DMS153 treated with DMSO at 0.1 percent for 48 hours (cell line): Measurements from ENCODE around the gene LKAAEAR1.

Experiments
- DNase-seq: peaks from one replicate; lab custom pipeline; 2025; ENCODE audit not compliant: unreplicated experiment; lab: John Stamatoyannopoulos, UW

LKAAEAR1 gene

DNA sequence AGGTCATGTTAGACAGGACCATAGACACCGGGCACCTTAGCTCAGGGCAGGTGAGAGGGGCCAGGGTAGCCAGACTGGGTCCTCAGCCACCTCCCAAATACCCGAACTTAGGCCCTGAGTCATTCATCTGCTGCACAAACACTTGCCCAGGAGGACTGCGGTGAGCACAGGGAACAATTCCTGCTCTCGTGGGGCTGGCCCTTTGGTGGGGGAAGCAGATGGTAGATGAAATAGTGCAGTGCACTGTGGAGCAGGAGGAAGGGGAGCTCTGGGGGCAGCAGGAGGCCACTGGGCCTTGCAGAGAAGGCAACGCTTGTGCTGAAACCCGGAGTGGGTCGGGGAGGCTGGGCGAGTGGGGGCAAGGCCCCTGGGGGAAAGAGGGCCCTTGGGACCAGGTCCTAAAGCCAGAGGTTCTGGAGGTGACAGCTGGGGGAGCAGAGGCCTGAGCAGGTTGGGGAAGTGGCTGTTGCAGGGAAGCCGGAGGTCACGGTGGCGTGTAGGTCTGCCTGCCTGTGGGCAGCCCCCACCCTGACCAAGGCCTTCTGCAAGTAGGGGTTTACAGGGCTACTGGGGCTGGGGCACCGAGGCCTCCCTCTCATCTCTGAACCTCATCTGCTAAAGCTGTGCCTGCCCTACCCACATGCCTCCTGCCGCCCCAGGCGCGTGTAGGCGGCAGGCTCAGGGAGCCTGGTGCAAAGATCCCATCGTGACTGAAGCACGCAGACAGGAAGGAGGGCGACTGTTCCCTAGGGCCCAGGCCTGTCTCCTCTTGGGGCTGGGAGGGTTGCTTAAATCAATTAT, 27.8 kb upstream of the LKAAEAR1 start:
- no peak for DNase-seq

DNA sequence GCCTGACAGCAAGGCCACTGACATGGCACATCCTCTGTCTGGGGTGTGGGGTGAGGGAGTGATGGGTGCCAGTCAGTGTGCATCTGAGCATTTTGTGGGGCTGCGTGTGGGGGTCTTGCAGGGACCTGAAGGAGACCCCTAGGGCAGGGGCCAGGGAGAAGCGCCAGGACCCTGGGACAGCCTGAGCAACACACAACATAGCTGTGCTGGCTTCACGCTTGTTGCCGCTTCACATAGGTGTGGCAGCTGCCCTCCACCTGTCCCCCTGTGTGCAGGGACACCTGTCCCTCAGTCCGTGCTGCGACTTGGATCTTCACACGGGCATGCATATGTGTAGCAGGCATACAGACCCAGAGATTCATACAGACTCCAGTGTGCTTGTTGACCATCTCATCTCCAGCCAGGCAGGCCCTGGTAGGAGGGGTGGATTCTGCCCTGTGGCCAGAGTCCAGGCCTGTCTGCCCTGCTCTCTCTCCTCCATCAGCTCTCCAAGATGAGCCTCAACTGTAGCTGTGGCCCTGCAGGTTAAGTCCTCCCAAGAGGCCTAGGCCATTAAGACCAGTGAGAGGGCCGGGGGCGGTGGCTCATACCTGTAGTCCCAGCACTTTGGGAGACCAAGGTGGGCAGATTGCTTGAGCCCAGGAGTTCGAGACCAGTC, 26.3 kb upstream of the LKAAEAR1 start:
- DNase-seq = no peak

DNA sequence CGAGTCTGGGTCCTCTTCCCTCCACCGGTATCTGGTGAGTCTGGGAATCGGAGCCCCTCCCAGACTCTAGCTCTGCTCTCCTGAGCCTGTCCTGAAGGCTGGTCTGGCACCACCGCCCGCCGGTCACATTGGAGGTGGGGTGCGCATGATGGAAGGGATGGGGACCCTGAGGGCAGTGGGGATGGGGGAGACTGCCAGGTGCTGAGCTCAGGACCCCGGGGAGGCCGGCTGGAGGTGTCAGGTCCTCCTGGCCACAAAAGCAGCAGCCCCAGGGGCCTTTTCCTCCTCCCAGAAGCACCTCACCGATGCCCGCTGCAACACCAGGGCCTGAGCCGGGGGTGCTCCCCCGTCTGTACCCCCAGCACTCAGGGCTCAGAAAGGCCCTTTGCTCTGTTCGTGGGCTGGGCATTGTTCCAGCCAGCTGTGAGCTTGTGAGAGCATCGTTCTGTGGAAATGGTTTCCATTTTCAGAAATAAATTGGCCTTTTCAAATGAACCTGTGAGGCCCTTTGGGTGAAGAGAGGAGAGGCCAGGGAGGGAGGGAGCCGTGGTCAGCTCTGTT, 25.7 kb upstream of the LKAAEAR1 start:
- no peak for DNase-seq

DNA sequence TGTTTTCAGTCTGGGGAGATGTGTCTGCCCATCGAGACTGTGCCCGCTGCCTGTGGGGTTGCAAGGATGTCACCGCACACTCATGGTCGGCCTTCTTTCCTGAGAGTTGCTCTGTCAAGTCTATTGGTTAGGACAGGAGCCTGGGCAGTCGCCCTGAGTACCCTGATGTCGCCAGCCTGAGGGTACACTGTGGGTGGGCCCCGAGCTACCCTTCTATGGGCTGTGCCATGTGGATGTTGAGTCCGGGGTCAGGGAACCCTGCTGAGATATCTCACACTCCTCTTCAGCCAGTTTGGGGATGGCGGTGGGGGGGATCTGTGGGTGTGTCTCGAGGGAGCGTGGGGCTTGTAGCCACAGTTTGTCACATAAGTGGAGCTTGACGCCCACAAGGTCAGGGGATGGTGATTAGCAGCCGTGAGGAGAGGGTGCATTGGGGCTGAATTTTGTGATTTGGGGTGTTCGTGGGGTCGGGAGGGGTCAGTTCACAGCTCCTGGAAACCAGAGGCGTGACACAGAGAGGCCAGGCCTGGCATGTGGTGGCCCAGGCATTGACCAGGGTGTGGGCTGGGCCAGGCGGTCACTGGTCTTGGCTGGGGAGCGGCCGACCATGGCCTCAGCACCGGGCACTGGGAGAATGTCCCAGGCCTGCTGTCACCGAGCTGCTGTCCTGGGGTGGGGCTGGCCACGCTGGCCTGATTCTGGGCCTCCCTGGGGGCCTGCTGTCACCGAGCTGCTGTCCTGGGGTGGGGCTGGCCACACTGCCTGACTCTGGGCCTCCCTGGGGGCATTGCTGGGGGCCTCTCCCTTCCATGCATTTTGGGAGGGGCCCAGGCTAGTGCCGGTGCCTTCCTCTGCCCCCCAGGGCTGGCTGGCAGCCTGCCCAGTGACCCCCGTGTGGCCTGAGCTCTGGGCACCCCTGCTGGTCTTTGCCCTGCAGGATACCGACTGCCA, 24.8 kb upstream of the LKAAEAR1 start:
- DNase-seq = no peak

DNA sequence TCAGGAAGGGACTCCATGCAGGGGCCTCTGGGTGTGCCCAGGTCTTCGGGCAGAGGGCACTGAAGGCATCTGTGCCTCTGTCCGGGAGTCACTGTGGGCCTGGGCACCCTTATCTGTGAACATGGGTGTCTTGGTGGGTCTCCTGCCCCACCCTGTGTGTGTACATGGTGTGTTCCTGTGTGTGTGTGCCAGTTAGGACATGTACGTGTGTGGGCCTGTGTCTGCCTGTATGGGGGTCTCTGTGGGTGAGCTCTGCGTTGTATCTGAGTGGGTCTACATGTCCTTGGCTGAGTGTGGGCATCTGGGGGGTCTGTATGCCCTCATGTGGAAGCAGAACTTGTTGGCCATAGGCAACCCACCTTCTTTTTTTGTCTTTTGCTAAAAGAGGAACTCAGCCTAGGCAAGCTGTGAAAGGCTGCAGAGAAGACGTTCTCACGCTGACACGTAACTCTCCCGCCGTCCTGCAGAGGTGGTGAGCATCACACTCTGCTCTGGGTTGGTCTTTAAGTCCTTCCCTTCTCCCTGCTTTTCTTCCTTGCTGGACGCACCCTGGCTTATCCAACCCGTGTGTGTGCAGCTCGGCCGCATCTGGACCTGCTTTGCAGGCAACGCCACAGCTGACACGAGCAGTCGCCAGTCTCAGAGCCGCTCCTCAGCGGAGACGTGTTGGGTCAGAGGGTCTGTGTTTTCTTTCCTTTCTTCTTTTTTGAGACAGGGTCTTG, 23.7 kb upstream of the LKAAEAR1 start:
- DNase-seq = no peak

DNA sequence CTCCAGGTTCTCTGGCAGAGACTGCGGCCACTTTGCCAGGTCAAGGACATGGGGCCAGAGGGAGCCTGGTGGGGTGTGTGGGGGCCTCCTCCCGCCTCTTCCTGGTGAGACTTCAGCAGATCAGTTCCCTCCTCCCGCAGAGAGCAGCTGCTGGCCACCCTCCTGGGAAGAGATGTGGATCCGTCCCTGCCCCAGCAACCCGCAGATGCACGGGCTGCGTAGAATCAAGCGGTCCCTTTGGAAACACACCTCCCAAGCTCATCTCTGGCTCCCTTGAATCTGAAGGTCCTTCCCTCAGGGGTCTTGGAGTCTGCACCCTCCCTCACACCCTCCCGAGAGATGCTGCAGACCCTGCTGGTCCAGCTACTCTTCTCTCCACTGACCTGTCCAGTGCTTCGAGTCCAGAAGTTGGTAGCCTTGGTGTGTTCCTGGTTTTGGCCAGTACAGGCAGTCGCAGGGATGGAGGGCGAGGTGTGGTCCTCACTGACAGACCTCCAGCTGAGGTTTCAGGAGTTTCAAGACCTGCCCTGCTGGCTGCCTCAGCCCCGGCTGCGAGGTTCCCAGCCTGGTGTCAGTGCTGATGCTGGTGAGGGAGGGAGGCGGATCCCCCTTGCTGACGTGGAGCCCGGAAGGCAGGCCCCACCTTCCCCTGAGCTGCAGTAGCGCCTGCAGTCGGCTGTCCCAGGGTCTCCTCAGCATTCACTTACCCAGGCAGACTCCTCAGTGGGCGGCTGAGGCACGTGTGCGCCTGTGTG, 23.0 kb upstream of the LKAAEAR1 start, which contains the start of gene NPBWR2:
Gene NPBWR2, minus strand, starts transcription at position 585 of the 755 bp plus-strand sequence. CDS start 734 bp downstream, outside the sequence.
- DNase-seq = no peak

DNA sequence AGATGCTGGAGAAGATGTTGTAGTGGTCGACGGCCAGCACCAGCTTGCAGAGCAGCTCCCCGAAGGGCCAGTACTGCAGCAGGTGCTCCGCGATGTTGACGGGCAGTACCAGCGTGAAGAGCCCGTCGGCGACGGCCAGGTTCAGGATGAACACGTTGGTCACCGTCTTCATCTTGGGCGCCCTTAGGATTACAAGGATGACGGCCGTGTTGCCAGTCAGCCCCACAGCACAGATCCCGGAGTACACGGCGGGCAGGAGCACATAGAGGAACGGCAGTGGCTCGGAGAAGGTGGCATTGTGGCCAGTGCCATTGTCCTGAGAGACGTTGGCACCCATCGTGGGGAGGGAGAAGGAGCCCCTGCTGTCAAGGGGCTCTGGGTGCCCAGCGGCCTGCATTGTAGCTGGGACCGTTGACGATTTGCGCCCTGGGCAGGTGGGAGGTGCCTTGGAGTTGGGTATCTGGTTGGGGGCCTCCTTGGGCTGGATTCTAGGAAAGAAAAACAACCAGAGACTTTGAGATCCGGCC, 22.3 kb upstream of the LKAAEAR1 start:
- no peak for DNase-seq

DNA sequence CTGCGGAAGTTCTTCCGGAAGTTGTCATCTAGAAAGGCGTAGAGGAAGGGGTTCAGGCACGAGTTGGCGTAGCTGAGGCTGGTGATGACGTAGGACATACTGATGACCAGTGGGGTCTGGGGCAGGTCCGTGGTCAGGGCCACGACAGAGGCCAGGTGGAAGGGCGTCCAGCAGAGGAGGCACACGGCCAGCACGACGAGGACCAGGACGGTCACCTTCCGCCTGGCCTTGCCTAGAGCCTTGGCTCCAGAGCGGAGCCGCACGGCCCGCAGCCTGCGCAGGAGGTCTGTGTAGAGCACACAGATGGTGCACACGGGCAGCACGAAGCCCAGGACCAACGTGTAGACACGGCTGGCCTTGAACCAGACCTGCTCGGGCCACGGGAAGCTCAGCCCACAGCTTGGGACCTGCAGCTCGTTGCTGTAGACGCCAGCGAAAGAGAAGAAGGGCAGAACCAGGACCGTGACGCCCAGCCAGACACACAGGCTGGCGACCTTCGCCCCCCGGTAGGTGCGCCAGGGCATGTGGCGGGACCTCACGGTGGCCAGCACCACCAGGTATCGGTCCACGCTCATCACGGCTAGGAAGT, 21.7 kb upstream of the LKAAEAR1 start:
- no peak for DNase-seq

DNA sequence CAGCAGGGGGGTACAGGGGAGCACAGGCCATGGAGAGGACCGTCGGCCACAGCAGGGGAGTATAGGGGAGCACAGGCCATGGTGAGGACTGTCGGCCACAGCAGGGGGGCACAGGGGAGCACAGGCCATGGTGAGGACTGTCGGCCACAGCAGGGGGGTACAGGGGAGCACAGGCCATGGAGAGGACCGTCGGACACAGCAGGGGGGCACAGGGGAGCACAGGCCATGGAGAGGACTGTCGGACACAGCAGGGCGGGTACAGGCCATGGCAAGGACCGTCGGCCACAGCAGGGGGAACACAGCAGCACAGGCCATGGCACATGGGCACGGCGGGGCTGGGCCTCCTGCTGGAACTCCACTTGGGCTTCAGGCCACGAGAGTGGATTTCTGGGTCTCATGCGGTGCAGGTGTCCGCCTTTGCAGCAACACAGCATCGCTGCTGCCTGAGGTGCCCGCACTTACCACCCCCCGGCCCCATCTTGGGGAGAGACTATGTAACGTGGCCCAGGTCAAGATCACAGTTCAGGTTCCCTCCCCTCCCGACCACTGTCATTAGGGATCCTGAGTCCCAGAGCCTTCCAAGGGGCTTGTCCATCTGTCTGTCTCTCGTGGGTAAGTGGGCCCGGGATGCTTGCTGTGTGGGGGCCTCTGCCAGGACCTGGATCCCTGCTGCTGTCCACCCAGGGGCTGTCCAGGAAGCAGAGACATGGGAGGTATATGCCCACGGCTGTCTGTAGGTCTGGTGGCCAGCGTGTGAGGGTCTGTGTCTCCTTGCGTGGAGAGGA, 20.7 kb upstream of the LKAAEAR1 start:
- no peak for DNase-seq

DNA sequence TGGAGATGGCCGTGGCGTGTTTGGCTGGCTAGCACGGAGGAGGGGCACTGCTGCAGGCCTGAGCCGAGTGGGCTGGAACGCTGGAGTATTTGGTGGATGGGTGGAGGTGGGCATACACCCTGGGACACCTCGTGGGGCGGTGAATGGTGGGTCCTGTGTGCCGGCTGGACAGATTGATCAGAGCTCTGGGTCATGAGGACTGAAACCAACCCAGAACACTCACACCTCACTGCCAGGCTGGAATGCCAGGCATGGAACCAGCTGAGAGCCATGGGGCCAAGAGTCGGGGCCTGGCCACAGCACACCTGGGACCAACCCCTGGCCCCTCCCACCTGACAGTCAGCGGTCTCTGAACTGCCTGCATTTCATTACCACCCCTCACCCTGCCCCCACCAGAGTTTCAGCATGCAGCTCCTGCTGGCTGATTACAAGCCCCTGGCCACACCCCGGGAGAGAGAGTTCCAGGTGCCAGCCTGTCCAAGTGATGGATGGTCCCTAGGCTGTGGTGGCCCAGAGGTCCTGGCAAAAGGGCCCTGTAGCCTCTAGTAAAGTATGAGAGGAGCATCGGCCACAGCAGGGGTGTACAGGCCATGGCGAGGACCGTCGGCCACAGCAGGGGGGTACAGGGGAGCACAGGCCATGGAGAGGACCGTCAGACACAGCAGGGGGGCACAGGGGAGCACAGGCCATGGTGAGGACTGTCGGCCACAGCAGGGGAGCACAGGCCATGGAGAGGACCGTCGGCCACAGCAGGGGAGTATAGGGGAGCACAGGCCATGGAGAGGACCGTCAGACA, 19.9 kb upstream of the LKAAEAR1 start:
- no peak for DNase-seq

DNA sequence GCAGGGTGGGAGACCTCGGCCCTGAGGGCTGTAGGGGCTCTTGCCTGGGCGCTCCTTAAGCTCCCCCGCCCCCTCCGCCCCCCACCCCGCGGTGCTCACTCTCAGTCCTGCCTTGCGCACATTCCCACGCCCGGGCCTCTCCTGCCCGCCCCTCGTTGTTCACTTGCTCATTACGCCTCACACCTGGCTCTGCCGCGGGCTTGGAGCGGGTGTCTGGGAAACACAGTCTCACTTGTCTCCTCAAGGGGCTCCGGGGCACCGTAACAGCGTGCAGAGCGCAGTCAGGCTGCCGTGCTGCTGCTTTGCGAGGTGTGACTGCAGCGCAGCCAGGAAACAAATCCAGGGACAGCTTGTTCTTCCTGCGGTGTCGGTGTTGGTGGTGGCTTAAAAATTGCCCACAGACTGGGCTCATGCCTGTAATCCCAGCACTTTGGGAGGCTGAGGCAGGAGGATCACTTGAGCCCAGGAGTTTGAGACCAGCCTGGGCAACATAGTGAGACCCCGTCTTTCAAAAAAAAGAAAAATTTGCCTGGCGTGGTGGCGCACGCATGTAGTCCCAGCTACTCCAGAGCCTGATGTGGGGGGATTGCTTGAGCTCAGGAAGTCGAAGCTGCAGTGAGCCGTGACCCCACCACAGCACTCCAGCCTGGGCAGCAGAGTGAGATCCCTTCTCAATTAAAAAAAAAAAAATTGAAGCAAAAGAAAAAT, 18.6 kb upstream of the LKAAEAR1 start:
- DNase-seq = no peak

DNA sequence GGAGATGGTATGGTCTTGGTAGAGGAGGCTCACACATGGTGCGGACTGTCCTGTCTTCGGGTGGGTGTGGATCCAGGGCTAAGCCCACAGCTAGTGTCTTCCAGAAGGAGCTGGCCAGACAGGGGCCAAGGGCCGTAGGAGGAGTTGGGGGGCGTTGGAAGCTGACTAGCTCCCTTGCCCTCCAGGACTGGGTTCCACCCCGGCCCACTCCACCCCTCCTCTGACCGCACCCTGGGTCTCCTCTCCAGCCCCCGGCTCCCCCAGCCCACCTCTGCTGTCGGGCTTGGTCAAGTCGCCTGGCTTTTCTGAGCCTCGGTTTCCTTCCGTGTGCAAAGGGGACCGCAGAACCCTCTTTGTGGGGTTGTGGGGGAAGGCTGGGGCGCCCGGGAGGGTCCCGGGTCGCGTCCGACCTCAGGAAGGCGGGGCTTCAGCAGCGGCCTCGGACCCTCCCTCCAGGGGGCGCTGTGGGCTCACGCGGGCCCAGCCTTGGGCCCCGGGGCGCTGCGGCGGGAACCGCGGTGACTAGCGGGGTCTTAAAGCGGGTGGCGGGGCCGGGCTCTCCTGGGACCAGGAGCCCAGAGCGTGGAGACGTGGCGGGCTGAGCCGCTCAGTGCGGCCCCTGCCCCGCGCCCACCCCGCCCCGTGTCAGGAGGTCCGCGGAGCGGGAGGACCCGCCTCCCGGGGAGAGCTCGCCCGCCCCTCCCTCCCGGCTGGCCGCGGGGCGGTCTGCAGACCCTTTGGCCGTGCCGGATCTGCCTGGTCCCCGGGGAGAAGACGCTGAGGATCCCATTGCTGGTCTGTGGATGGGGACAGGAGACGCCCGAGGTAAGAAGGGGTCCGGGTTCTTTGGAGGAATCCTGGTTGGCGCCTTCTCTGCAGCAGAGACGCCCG, 17.8 kb upstream of the LKAAEAR1 start:
- no peak for DNase-seq

DNA sequence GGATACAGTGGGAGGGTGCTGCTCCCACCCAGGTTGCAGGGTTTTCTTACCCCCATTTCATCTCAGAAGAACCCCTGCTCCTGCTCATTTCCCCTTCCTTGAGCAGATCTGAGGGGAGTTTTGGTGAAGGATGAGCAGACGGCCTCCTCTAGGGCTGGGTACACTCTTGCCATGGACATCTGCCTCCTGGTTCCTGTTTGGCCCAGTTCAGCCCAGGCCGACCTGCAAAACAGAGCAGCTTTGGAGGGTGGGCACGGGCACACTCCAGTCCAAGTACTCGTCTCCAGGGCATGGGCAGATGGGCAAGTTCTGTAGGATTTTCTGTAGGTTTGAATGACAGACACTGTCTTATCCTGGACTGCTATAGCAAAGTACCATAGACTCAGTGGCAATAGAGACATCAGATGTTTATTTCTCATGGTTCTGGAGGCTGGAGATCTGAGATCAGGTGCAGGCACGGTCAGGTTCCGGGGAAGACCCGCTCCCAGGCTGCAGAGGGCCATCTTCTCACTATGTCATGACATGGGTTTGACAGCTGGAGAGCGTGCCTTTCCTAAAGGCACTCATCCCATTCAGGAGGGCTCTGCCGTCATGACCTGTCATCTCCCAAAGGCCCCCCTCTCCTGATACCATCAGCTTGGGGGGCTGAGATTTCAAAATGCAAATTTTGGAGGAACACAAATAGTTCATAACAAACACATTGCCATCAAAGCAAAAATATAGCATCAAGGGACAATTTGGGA, 16.9 kb upstream of the LKAAEAR1 start:
- DNase-seq = no peak

DNA sequence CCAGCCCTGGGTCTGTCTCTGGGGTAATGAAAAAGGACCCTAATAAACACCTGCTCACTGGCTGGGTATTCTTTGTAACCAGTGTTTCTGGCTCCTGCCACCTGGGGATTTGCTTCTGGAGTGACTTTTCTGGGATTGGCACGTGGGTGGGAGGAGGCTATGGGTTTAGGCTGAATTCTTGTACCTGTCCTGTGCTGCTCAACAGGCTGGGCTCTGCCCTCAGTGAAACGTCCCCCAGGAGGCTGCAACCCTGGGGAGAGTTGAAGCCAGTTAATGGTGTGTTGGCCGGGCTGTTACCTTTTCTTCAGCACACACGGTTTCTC, 16.3 kb upstream of the LKAAEAR1 start:
- peak; percentile 18 for DNase-seq

DNA sequence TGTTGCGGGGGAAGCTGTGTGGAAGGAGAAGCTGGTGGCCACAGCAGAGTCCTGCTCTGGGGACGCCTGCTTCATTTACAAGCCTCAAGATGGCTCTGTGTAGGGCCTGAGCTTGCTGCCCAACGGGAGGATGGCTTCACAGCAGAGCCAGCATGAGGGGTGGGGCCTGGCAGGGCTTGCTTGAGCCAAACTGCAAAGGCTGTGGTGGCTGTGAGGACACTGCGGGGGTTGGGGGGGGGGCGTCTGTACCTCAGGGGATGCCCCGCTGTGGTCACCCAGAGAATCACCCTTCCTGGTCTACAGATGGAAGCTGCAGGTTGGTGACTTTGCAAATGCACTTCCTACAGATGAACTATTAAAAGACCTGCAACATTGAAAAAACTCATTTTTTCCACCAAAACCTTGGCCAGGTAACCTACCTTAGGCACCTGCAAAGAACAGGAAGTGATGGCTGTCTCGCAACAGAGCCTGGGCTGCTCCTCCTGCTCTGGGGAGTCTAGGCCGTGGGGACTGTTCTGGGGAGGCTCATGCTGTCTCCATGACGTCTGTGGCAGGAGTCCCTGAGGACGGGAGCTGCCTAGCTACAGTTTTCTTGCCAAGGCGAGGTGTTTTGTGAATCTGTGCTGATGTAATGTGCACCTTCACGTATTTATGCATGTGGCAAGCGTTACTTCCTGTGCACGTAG, 15.8 kb upstream of the LKAAEAR1 start:
- DNase-seq = no peak
